Endothelial cell of umbilical vein (primary cell): ENCODE data around the gene PHLPP1. TPM values are rescaled to one million over a fixed set of nuclear protein-coding genes. Genes with fewer than 3 reads are reported as not detected.

Experiments used
- BruUV-seq: library from RNA; stranded (reverse); fragments of 400-500 nt; replicated peaks from 2 replicates; lab custom pipeline; 2021; lab: Mats Ljungman, UMichigan
- CTCF ChIA-PET: fragments of 300-600, 350-600 bp; sonication (Branson Sonifier 250); formaldehyde crosslinking; loops from one replicate; lab custom pipeline; 2021; ENCODE audit warnings: antibody characterized with exemption, inconsistent platforms; lab: Charles Lee
- POLR2A ChIA-PET: fragments of 300-600, 350-600 bp; sonication (Branson Sonifier 250); formaldehyde crosslinking; loops from one replicate; lab custom pipeline; 2021; ENCODE audit warnings: antibody characterized with exemption, inconsistent platforms; lab: Charles Lee
- DNase-seq: peaks from one replicate; pipeline ENCODE4 v3.0.0-alpha.2; 2011; ENCODE audit warnings: low read depth, low spot score
- FAIRE-seq: peaks from 2 replicates; lab custom pipeline; 2011; peaks lifted over from hg19 to GRCh38; lab: Jason Lieb, UNC
- H2AFZ ChIP-seq: 2 replicates; pipeline ENCODE4 v1.6.0; 2012; ENCODE audit warnings: low read depth, low read length, control low read depth, inconsistent platforms
- H3K27ac ChIP-seq: 2 replicates; pipeline ENCODE4 v1.5.1; 2011; ENCODE audit warnings: low read depth, mild to moderate bottlenecking, control low read depth, low read length, moderate library complexity; ENCODE audit not compliant: insufficient read depth
- H3K27me3 ChIP-seq, 2 experiments: 2 replicates each; pipeline versions ENCODE4 v1.6.0 to v1.6.1; 2011; ENCODE audit warnings: low read length in 2 of 2, mixed read lengths in 1 of 2; ENCODE audit not compliant: control insufficient read depth in 2 of 2, insufficient read depth in 2 of 2
- H3K36me3 ChIP-seq, 2 experiments: 2 replicates in 1 of 2; 3 replicates in 1 of 2; pipeline ENCODE4 v1.5.1; 2011; ENCODE audit warnings: low read length in 2 of 2, mild to moderate bottlenecking in 1 of 2, moderate library complexity in 1 of 2; ENCODE audit not compliant: control insufficient read depth in 2 of 2, insufficient read depth in 2 of 2; ENCODE audit errors: extremely low read depth in 1 of 2
- H3K4me1 ChIP-seq: 3 replicates; pipeline ENCODE4 v1.5.1; 2011; ENCODE audit warnings: mild to moderate bottlenecking, low read length; ENCODE audit not compliant: control insufficient read depth, insufficient read depth; ENCODE audit errors: extremely low read depth
- H3K4me2 ChIP-seq: 2 replicates; pipeline ENCODE4 v1.6.1; 2011; ENCODE audit warnings: low read length, control low read depth, mixed read lengths; ENCODE audit not compliant: insufficient read depth
- H3K4me3 ChIP-seq, 3 experiments: fragments of 200-600 bp in 1 of 3; sonication (generic), shearing (Covaris generic) in 1 of 3; replicated peaks in 1 of 3; 2 replicates each; pipeline ENCODE4 v1.5.1; 2011 to 2016; ENCODE audit warnings: control low read depth in 3 of 3, low read length in 3 of 3, mild to moderate bottlenecking in 2 of 3, inconsistent platforms in 1 of 3, low read depth in 1 of 3, moderate library complexity in 1 of 3; ENCODE audit not compliant: insufficient read depth in 1 of 3
- H3K79me2 ChIP-seq: 2 replicates; pipeline ENCODE4 v1.6.0; 2012; ENCODE audit warnings: low read length, inconsistent platforms; ENCODE audit not compliant: control insufficient read depth, insufficient read depth
- H3K9ac ChIP-seq: replicated peaks from 2 replicates; pipeline ENCODE3; 2011; ENCODE audit warnings: low read length, control low read depth; ENCODE audit not compliant: insufficient read depth; ENCODE audit errors: extremely low read depth
- H3K9me1 ChIP-seq: replicated peaks from 3 replicates; pipeline ENCODE4 v1.6.0; 2011; ENCODE audit warnings: mild to moderate bottlenecking, low read length; ENCODE audit not compliant: control insufficient read depth, insufficient read depth; ENCODE audit errors: extremely low read depth
- H3K9me3 ChIP-seq: replicated peaks from 2 replicates; pipeline ENCODE4 v1.5.1; 2012; ENCODE audit warnings: low read length, inconsistent platforms; ENCODE audit not compliant: control insufficient read depth, insufficient read depth
- H4K20me1 ChIP-seq: replicated peaks from 2 replicates; pipeline ENCODE3; 2011; ENCODE audit warnings: mild to moderate bottlenecking, low read length; ENCODE audit not compliant: control insufficient read depth, insufficient read depth; ENCODE audit errors: extremely low read depth
- CTCF ChIP-seq, 2 donors: IDR thresholded peaks; 1 replicate in 1 of 2; 2 replicates in 1 of 2; pipeline ENCODE4 v1.5.1; 2011; ENCODE audit warnings: low read length in 2 of 2, mild to moderate bottlenecking in 2 of 2, moderate library complexity in 2 of 2, control low read depth in 1 of 2, inconsistent platforms in 1 of 2, low read depth in 1 of 2; ENCODE audit not compliant: insufficient read depth in 1 of 2; ENCODE audit errors: extremely low read depth in 1 of 2
- EZH2 ChIP-seq: IDR thresholded peaks from 2 replicates; pipeline ENCODE4 v1.6.1; 2012; ENCODE audit warnings: borderline replicate concordance, low read depth, mild to moderate bottlenecking, moderate library complexity, low read length, inconsistent platforms; ENCODE audit not compliant: severe bottlenecking
- FOS ChIP-seq: IDR thresholded peaks from 2 replicates; pipeline ENCODE4 v1.6.1; 2011; ENCODE audit warnings: mild to moderate bottlenecking, low read length, moderate library complexity, borderline replicate concordance; ENCODE audit not compliant: insufficient read depth
- GATA2 ChIP-seq: IDR thresholded peaks from 2 replicates; pipeline ENCODE4 v1.7.0; 2011; ENCODE audit warnings: low read depth, mild to moderate bottlenecking, moderate library complexity, mixed read lengths, low read length; ENCODE audit not compliant: insufficient read length, insufficient read depth
- MYC ChIP-seq: IDR thresholded peaks from one replicate; pipeline ENCODE4 v1.6.1; 2011; ENCODE audit warnings: mild to moderate bottlenecking, low read depth, low read length
- POLR2A ChIP-seq: IDR thresholded peaks from 2 replicates; pipeline ENCODE4 v1.6.1; 2012; ENCODE audit warnings: low read depth, mild to moderate bottlenecking, control low read depth, low read length
- POLR2AphosphoS5 ChIP-seq: IDR thresholded peaks from 2 replicates; pipeline ENCODE4 v1.6.1; 2012; ENCODE audit warnings: low read depth, mild to moderate bottlenecking, control low read depth, low read length, moderate library complexity; ENCODE audit not compliant: insufficient read depth
- dilution Hi-C: fragments of 300-500 bp; cut with MboI; formaldehyde crosslinking; loops from one replicate; pipeline ENCODE4 v1.15.0; 2019; ENCODE audit warnings: low sequenced_read_pairs; ENCODE audit not compliant: extremely low pct_ligation_motif_present
- intact Hi-C: fragments of 100-400 bp; cut with micrococcal nuclease; formaldehyde crosslinking; loops from one replicate; pipeline ENCODE4 v1.10.0; 2022
- polyA plus RNA-seq, 4 experiments: library from polyadenylated mRNA; depleted of rRNA in 3 of 4; stranded (reverse) in 3 of 4; unstranded in 1 of 4; fragments of >200 nt; gene quantifications; 2 replicates each; pipeline versions ENCODE4 v1.2.1 to v1.2.3, GENCODE V29; 2011 to 2012; ENCODE audit warnings: missing spikeins in 1 of 4
- total RNA-seq: library from RNA; stranded (reverse); gene quantifications from 2 replicates; pipeline ENCODE4 v1.2.3, GENCODE V29; 2021
- TF ChIP-seq, protein P1 (sequence below): IDR thresholded peaks from 2 replicates; pipeline ENCODE4 v1.6.1; 2011; ENCODE audit not compliant: insufficient read depth, insufficient read length

The PHLPP1 gene
- total and polyA plus RNA-seq, 2 donors (not counting 3 experiments of a cell fraction or from before 2014, with no cell fraction given) = 4.0 to 10.8 TPM

DNA sequence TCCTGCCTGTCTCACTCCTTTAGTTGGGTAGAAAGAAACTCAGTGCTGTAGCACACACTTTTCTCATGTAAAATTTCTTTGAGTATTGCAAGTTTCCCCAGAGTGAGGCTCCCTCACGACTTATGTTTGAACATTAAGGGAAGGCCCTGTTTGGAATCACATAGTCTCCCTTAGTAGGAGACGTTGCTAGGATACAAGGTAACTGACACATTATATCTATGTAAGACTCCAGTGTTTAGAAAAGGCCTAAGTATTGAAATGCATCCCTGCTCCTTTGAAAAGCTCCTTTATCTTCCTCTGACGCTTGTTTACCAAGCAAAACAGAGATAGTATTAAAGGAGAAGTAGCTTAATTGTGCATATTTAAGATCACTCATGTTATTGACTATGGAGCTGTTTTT, 248.2 kb downstream of the PHLPP1 start:
- Histone ChIP-seq H3K27me3 (no peaks in the 10 kb centered on the region), H3K4me1 (no peaks in the 10 kb centered on the region), H3K4me2 (no peak overlapping the region), H3K27ac (no peak overlapping the region), H2AFZ (no peak overlapping the region), H4K20me1 (no peaks in the 10 kb centered on the region), H3K36me3 (no peaks in the 10 kb centered on the region), H3K9ac (no peak overlapping the region), H3K4me3 (no peak overlapping the region), H3K9me3 (no peaks in the 10 kb centered on the region), H3K79me2 (no peaks in the 10 kb centered on the region), H3K9me1 (no peaks in the 10 kb centered on the region)
- no peak for FAIRE-seq
- intact Hi-C loops (loop anchor here (1.0 kb wide), 1 partner anchor 326 kb away; no protein-coding TSS in a partner anchor), dilution Hi-C loops (no loop called here)
- ChIA-PET POLR2A (no interaction called here), CTCF (interaction anchor here (1.1 to 1.6 kb wide), 3 partner anchors 19 to 377 kb away, joined by 4 to 5 read pairs (median 5); partner anchors contain the start of gene PHLPP1)
- no peak for DNase-seq
- no TSS peak for BruUV-seq
- TF ChIP-seq MYC (no peak), POLR2A (no peak), POLR2AphosphoS5 (no peak), GATA2 (no peak), FOS (no peak), CTCF (IDR thresholded peaks at IDR 0.05; ENCODE audit: extremely low read depth in 1 of 2, insufficient read depth in 1 of 2, low read depth in 1 of 2, low read length in 2 of 2) (no peak), EZH2 (no peak)
- TF ChIP-seq, protein P1, sequence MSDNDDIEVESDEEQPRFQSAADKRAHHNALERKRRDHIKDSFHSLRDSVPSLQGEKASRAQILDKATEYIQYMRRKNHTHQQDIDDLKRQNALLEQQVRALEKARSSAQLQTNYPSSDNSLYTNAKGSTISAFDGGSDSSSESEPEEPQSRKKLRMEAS = no peak
